Activated CD4-positive, CD25-positive, alpha-beta regulatory T cell treated with anti-CD3 and anti-CD28 coated beads, Interleukin-2, amount 50 U/mL, for 72 hours (primary cell): Measurements from ENCODE around the gene PRRC2C.
"Not testable (repeated sequence)": the region's sequence is repeated elsewhere in the genome, so short reads cannot be mapped to it uniquely, and the experiment has no call there.

Source experiments
- DNase-seq: peaks from one replicate; pipeline ENCODE4 v3.0.0; 2021

PRRC2C gene

DNA sequence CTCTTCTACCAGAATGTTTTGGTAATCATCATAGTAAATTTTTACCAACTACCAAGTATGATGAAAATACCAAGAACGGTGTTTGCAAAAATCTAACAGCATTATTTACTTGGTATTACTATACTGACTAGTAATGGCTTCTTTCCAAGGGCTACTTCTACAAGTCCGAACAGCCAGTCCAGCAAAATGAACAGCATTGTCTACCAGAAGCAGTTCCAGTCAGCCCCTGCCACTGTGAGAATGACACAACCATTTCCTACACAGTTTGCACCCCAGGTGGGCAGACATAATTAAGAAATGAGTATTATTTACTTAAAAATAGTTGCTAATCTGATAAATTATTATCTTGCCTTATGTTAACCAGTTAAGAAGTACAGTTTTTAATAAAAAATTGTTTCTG is 102.9 kb downstream of the PRRC2C start:
- no peak for DNase-seq

DNA sequence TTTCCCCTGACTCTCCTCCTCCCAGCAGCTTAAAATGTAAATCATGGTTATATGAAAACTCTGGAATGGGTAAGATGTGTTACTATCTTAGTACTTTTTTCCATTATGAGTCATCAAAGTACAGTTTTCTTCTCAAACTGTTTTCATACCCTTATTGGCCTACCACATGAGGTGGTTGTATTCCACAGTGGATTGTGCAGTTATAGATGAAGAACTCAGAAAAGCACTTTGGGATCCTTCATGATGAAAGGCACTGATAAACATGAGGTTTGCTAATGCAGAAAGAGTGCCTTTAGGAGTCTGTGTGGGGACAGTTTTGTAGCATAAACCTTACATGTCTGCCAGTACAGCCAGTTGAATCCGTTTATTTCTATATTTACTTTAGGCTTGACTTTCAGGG is 104.7 kb downstream of the PRRC2C start:
- DNase-seq: no peak

GRCh38 chr1:171595324-171595723 is 110.0 kb downstream of the PRRC2C start:
- no peak for DNase-seq

DNA sequence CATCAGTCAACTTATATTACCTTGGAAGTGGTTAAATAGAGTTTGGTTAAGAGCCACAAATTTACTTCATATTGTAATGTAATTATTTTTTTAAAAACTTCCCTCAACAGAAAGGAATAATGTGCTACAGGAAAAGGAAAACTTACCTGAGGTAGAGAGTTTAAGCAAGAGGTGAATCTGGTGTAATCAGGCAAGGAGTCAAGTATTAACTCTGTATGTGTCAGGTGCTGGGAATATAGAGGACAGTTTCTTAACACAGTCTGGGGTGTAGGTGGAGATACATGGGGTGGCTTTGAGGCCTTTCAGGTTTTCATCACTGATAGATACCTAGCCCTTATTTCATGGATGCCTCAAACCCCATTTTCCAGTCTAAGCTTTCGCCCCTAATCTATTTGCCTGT is 110.8 kb downstream of the PRRC2C start:
- DNase-seq: no peak

DNA sequence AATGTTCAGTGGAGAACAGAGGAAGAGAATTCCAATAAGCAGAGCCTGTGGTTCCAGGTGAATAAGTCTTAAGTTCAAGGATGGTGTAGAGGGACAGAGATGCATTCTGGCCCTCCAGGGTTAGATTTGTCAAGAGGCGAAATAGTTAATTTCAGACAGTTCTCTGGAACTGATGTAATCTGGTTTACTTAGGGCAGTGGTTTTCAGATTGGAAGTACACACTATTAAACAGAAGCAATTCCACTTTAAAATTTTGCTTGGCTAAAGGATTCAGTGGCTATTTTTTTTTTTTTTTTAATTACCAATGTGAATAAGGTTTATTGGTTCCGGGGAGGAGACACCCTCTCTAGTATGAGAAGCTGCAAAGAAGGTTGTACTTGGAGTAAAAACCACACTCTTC is 111.4 kb downstream of the PRRC2C start:
- DNase-seq: no peak

DNA sequence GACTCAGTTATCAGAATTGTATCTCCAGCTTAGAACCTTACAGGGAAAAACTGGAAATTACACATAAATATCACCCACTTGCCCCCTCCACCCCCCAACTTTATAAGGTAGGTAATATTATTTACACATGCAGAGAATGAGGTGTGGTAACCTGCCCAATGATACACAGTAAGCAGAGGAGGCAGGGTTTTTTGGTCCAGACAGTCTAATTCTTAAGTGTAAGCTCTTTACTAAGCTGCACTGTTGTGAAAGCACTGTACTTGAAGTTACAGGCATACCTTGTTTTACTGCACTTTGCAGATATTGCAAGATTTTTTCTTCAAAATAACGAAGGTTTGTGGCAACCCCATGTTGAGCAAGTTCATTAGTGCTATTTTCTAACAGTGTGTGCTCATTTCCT is 111.9 kb downstream of the PRRC2C start:
- DNase-seq: no peak

- DNase-seq: not testable (repeated sequence)
Measured at GRCh38 chr1:171600310-171600709, 115.0 kb downstream of the PRRC2C start.

DNA sequence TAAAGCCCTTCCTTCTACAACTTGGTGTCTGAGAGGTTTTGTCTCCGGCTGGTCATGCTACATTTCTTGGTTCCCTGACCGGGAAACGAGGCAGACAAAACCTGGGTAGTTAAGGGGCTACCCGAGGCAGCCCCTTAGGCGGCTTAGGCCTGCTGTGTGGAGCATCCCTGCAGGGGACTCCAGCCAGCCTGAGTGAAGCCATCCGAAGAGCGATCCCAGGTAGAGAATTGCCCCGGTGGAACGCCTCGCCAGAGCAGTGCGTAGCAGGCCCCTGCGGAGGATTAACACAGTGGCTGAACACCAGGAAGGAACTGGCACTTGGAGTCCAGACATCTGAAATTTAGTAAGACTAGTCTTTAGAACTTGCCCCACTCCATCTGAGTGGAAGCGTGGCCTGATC is 115.5 kb downstream of the PRRC2C start:
- no peak for DNase-seq

DNA sequence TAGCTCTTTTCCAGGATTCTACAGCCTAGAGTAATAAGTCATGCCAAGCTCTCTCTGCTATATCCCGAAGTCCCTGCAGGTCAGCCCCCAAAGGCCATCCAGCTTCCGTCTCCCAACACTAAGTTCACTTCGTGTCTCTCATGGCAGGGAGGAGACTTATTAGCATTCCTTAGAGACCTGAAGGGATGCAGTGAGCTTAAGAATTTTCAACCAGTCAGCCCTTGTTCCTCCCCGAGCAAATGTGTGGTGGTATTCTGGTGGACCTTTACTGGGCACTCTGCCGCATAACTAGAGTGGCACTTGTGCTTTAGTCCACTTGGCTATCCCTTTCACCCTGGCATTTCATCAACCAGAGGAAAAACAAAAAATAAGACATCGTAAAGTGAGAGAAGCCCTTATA is 117.7 kb downstream of the PRRC2C start:
- not testable (repeated sequence) for DNase-seq

DNA sequence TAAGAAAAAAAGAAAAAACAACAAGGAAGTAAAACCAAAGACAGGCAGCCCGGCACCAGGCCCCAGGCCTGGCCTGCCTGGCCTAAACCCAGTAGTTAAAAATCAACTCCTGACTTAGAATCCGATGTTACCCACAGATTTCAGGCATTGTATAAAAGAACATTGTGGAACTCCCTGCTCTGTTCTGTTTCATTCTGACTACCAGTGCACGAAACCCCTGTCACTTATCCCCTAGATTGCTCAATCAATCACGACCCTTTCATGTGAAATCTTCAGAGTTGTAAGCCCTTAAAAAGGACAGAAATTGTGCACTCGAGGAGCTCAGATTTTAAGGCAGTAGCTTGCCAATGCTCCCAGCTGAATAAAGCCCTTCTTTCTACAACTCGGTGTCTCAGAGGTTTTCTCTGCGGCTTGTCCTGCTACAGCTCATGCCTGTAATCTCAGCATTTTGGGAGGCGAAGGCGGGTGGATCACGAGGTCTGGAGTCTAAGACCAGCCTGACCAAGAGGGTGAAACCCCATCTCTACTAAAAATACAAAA is 121.1 kb downstream of the PRRC2C start:
- DNase-seq: no peak

DNA sequence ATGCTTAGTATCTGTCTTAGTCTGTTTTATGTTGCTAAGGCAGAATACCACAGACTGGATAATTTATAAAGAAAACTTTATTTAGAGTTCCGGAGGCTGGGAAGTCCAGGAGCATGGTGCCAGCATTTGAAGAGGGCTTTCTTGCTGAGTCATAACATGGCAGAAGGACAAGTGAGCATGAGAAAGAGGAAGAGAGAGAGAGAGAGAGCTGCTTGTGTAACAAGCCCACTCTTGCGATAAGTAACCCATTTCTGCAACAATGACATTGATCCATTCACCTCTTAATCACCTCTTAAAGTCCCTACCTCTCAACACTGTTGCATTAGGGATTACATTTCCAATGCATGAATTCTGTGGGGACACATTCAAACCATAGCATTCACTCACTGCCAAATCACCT is 125.1 kb downstream of the PRRC2C start:
- no peak for DNase-seq

DNA sequence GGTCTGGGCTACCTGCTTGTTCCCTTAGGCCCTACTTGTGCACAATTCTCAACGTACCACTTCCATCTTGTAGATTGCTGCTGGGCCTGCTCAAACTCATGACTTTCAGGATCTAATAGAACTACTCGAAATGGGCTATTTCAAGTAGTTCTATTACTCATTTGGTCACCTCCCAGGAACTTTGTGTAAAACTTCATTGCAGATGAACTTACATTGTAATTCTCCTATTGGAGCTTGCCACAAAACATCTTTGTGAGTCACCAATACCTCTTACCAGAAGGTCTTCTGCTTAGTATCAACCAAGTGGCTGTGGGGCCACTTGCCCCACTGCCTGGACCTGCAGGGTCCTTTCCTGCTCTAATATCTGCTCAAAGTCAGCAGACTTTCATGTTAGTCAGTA is 126.0 kb downstream of the PRRC2C start:
- no peak for DNase-seq

- DNase-seq: no peak
Measured at GRCh38 chr1:171613282-171613681, 128.0 kb downstream of the PRRC2C start.

- not testable (repeated sequence) for DNase-seq
Measured at GRCh38 chr1:171615122-171615906, 130.0 kb downstream of the PRRC2C start.

DNA sequence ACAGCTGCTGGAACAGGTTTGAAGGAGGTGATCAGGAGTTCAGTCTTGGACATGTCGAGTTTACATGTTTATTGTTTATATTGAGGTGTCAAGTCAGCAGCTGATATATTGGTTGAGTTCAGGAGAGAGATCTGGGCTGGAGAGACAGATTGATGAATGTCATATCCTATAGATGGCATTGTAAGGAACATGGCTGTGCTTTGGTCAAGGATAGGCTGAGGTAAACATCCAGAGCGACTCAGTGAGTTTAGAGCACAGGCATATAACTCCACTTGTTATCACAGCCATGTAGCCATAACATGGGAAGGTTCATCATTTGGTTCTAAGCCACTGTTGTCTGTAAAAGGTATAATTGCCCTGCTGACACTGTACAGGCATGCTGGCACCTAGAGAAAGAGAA is 131.3 kb downstream of the PRRC2C start:
- no peak for DNase-seq

- no peak for DNase-seq
Measured at GRCh38 chr1:171622152-171622462, 136.8 kb downstream of the PRRC2C start, which contains the start of gene MYOCOS. Gene MYOCOS, plus strand, starts transcription at chr1:171622243. Its CDS starts 1,641 bp downstream, at chr1:171623884.

GRCh38 chr1:171623651-171624331 is 138.5 kb downstream of the PRRC2C start:
- DNase-seq: no peak

DNA sequence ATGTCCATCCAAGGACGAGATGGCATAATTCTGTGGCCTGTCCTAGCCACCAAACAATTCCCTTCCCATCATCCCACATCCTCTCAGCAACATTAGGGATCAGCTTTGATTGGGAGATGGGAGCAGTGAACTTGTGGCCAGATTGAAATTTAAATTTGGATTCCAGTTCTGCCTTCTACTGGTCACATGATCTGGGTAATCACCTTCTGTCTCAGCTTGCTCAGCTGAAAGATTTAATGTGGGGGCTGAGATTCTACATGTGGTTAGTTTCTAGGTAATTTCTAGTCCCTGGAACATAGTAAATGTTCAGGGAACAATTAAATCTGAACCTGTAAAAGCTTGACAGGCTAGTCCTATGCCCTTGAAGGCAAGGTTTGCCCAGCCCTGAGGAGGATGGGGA is 139.9 kb downstream of the PRRC2C start:
- DNase-seq: no peak

GRCh38 chr1:171627020-171627419 is 141.7 kb downstream of the PRRC2C start:
- no peak for DNase-seq

DNA sequence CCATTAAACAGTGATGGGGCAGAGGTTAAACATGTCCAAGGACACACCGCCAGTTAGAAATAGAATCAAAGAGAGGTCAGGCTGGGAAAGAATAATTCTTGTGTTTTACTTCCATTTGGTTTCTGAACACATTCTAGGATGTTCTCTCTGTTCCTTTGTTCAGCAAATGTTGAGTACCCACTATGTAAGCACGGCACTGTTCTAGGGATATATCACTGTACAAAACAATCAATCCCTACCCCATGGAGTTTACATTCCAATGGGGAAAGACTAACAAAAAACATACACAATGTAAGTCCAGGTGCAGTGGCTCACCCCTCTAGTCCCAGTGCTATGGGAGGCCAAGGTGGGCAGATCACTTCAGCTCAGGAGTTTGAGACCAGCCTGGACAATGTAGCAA is 142.9 kb downstream of the PRRC2C start:
- no peak for DNase-seq

GRCh38 chr1:171635661-171636060 is 150.3 kb downstream of the PRRC2C start:
- no peak for DNase-seq

- DNase-seq: no peak
Measured at GRCh38 chr1:171636141-171636540, 150.8 kb downstream of the PRRC2C start.

GRCh38 chr1:171637928-171638576 is 152.7 kb downstream of the PRRC2C start:
- no peak for DNase-seq

- DNase-seq: no peak
Measured at GRCh38 chr1:171640225-171640624, 154.9 kb downstream of the PRRC2C start.
